ENCODE results near the gene SLC35E3.

SLC35E3 gene

DNA sequence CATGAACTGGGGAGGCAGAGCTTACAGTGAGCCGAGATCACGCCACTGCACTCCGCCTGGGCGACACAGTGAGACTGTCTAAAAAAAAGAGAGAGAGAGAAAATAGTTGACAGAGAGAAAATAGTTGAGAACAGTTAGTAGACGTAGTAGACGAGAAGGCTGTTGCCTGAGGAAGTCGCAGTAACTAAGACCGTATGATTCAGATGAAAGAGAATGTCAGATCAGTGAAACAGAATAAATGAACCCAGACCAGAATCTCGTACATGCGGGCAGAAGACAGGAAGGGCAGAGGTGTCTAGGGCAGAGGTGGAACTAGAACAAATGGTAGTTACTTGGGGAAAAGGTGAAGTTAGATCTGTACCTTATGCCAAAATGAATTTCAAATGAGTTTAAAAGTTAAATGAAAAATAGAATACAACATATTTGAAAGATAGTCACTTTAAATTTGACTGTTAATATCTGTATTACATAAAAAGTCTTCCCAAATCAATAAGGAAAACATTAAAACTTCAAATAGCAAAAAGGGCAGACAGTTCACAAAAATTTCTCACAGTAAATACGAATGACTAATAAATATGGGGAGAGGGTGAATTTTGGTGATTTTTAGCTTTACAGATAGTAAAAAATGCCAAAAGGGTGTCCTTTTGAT is 79.7 kb downstream of the SLC35E3 start:
- TF ChIP-seq, protein P1, sequence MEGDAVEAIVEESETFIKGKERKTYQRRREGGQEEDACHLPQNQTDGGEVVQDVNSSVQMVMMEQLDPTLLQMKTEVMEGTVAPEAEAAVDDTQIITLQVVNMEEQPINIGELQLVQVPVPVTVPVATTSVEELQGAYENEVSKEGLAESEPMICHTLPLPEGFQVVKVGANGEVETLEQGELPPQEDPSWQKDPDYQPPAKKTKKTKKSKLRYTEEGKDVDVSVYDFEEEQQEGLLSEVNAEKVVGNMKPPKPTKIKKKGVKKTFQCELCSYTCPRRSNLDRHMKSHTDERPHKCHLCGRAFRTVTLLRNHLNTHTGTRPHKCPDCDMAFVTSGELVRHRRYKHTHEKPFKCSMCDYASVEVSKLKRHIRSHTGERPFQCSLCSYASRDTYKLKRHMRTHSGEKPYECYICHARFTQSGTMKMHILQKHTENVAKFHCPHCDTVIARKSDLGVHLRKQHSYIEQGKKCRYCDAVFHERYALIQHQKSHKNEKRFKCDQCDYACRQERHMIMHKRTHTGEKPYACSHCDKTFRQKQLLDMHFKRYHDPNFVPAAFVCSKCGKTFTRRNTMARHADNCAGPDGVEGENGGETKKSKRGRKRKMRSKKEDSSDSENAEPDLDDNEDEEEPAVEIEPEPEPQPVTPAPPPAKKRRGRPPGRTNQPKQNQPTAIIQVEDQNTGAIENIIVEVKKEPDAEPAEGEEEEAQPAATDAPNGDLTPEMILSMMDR (IDR thresholded peaks at IDR 0.05; ENCODE audit: extremely low read depth, missing control alignments): no peak
- DNase-seq (ENCODE audit: low spot score): no peak

DNA sequence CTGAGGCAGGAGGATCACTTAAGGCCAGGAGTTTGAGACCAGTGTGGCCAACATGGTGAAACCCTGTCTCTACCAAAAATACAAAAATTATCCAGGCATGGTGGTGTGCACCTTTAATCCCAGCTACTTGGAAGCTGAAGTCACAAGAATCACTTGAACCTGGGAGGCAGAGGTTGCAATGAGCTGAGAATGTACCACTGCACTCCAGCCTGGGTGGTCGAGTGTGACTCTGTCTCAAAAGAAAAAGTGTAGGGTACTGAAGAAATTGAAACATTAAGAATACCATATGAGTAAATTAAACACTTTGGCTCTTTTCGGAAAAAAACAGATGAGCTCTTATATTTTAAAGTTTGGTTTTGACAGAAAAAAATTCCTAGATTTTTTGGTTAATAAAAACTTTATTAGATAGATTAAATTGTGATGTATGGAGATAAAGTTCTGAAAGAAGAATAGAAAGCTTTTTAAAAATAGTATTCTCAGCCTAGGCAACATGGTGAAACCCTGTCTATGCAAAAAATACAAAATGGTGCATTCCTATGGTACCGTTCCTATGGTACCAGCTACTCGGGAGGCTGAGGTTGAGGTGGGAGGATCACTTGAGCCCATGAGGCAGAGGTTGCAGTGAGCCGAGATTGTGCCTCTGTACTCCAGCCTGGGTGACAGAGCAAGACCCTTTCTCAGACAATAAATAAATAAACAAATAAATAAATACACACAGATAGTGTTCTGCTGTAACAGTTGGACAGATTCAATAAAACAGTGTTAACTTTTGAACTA is 82.1 kb downstream of the SLC35E3 start:
- TF ChIP-seq, protein P1 (IDR thresholded peaks at IDR 0.05; ENCODE audit: extremely low read depth, missing control alignments): no peak

DNA sequence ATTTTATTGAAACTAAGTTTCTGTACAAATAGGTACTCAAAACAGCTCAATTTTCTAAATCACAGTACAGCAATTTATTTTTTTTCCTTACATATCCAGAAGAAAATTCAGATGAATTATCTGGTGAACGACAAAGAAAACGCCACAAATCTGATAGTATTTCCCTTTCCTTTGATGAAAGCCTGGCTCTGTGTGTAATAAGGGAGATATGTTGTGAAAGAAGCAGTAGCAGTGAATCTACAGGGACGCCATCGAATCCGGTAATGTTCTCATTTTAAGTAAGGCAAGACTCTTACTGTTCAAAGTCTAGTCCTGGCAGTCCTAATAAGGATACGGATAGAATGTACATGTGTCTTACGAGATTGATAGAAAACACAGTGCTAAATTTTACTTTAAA is 82.7 kb downstream of the SLC35E3 start:
- TF ChIP-seq, protein P1 (IDR thresholded peaks at IDR 0.05; ENCODE audit: extremely low read depth, missing control alignments): no peak
- no peak for DNase-seq (ENCODE audit: low spot score)

More for the DNA sequence above, 82.1 kb downstream of the SLC35E3 start:
- DNase-seq (ENCODE audit: low spot score): no peak

Measured in GM20000 (cell line).